HL-60 (cell line): ENCODE data around the gene USP48.
A peak's percentile ranks its signal among the peaks of the same experiment; 100 is the strongest.
"Not testable (repeated sequence)": the region's sequence is repeated elsewhere in the genome, so short reads cannot be mapped to it uniquely, and the experiment has no call there.

Experiments
- DNase-seq, 2 experiments: peaks; one replicate each; pipeline ENCODE4 v3.0.0-alpha.2; 2010 to 2020; ENCODE audit warnings: low read depth in 1 of 2, low spot score in 1 of 2
- H3K27ac ChIP-seq: fragments of 250-450 bp; sonication (Bioruptor Pico); replicated peaks from 2 replicates; pipeline ENCODE4 v1.5.1; 2020; ENCODE audit warnings: mild to moderate bottlenecking, moderate library complexity
- H3K27me3 ChIP-seq: fragments of 250-450 bp; sonication (Bioruptor Pico); 2 replicates; pipeline ENCODE4 v1.5.1; 2021; ENCODE audit warnings: mild to moderate bottlenecking, moderate library complexity; ENCODE audit not compliant: insufficient read depth, poor library complexity, severe bottlenecking
- H3K4me3 ChIP-seq: replicated peaks from 2 replicates; pipeline ENCODE4 v1.5.1; 2011; ENCODE audit warnings: mild to moderate bottlenecking, control low read depth, low read length; ENCODE audit not compliant: insufficient read depth
- GABPA ChIP-seq: IDR thresholded peaks from 2 replicates; pipeline ENCODE4 v1.6.1; 2012; ENCODE audit warnings: low read depth
- POLR2AphosphoS5 ChIP-seq: IDR thresholded peaks from 2 replicates; pipeline ENCODE4 v1.6.1; 2012; ENCODE audit warnings: low read depth
- SPI1 ChIP-seq: IDR thresholded peaks from 2 replicates; pipeline ENCODE4 v1.6.1; 2012; ENCODE audit warnings: low read depth, mild to moderate bottlenecking, borderline replicate concordance
- TF ChIP-seq, protein P1 (sequence below): IDR thresholded peaks from 2 replicates; pipeline ENCODE4 v1.6.1; 2012; ENCODE audit warnings: low read depth; ENCODE audit not compliant: insufficient replicate concordance
- TF ChIP-seq, protein P2 (sequence below): IDR thresholded peaks from one replicate; pipeline ENCODE4 v1.5.1; 2011; ENCODE audit warnings: low read length, control low read depth, inconsistent platforms; ENCODE audit not compliant: insufficient read depth

Gene USP48

DNA sequence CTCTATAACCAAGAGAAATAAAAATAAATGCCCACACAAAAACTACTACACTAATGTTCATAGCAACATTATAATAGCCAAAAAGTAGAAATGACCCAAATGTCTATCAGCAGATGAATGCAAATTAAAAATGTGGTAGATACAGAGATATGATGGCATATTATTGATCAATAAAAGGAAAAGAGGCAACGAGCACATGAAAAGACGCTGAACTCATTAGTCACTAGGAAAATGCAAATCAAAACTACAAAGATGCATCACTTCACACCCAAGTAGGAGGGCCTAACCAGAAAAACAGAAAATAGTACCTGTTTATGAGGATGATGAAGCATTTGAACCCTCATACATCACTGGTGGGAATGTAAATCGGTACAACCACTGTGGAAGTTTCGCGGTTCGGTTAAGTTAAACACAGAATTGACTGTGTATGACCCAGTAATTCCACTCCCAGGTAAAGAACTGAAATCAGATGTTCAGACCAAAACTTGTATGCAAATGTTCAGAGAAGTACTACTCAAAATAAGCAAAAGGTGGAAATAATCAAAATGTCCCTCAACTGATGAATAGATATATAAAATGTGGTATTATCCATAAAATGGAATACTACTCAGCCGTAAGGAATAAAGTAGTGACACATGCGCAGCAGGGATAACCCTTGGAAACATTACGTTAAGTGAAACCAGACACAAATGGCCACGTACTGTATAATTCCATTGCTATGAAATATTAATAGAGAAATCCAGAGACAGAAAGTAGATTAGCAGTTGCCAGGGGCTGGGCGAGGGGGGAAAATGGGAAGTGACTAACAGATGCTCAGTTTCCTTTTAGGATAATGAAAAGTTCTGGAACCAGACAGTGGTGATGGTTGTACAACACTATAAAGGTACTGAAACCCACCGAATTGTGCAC lies 3.1 kb downstream of the USP48 start:
- Histone ChIP-seq H3K27ac (0 out of 2 replicates have a peak overlapping the region, but pooled peaks have one; percentile 11), H3K27me3 (no peaks in the 10 kb centered on the region), H3K4me3 (no peak overlapping the region)
- TF ChIP-seq SPI1: peak; percentile 48; the same call in 1 of the 2 replicates
- no peak for TF ChIP-seq POLR2AphosphoS5
- no peak for DNase-seq

DNA sequence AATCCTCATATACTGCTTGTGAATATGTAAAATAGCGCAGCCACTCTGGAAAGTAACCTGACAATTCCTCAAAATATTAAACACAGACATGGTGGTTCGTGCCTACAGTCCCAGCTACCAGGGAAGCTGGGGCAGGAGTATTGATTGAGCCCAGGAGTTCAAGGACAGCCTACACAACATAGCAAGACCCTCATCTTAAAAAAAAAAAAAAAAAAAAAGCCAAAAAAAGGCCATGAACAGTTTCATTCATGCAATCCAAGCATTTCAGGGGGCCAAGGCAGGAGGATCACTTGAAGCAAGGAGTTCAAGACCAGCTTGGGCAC lies 4.6 kb downstream of the USP48 start:
- Histone ChIP-seq H3K4me3 (no peak overlapping the region), H3K27ac (no peak overlapping the region), H3K27me3 (no peaks in the 10 kb centered on the region)
- DNase-seq: no peak
- TF ChIP-seq POLR2AphosphoS5 (no peak), GABPA (no peak), SPI1 (no peak)
- TF ChIP-seq, protein P1, sequence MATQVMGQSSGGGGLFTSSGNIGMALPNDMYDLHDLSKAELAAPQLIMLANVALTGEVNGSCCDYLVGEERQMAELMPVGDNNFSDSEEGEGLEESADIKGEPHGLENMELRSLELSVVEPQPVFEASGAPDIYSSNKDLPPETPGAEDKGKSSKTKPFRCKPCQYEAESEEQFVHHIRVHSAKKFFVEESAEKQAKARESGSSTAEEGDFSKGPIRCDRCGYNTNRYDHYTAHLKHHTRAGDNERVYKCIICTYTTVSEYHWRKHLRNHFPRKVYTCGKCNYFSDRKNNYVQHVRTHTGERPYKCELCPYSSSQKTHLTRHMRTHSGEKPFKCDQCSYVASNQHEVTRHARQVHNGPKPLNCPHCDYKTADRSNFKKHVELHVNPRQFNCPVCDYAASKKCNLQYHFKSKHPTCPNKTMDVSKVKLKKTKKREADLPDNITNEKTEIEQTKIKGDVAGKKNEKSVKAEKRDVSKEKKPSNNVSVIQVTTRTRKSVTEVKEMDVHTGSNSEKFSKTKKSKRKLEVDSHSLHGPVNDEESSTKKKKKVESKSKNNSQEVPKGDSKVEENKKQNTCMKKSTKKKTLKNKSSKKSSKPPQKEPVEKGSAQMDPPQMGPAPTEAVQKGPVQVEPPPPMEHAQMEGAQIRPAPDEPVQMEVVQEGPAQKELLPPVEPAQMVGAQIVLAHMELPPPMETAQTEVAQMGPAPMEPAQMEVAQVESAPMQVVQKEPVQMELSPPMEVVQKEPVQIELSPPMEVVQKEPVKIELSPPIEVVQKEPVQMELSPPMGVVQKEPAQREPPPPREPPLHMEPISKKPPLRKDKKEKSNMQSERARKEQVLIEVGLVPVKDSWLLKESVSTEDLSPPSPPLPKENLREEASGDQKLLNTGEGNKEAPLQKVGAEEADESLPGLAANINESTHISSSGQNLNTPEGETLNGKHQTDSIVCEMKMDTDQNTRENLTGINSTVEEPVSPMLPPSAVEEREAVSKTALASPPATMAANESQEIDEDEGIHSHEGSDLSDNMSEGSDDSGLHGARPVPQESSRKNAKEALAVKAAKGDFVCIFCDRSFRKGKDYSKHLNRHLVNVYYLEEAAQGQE: no peak
- TF ChIP-seq, protein P2, sequence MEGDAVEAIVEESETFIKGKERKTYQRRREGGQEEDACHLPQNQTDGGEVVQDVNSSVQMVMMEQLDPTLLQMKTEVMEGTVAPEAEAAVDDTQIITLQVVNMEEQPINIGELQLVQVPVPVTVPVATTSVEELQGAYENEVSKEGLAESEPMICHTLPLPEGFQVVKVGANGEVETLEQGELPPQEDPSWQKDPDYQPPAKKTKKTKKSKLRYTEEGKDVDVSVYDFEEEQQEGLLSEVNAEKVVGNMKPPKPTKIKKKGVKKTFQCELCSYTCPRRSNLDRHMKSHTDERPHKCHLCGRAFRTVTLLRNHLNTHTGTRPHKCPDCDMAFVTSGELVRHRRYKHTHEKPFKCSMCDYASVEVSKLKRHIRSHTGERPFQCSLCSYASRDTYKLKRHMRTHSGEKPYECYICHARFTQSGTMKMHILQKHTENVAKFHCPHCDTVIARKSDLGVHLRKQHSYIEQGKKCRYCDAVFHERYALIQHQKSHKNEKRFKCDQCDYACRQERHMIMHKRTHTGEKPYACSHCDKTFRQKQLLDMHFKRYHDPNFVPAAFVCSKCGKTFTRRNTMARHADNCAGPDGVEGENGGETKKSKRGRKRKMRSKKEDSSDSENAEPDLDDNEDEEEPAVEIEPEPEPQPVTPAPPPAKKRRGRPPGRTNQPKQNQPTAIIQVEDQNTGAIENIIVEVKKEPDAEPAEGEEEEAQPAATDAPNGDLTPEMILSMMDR: no peak

DNA sequence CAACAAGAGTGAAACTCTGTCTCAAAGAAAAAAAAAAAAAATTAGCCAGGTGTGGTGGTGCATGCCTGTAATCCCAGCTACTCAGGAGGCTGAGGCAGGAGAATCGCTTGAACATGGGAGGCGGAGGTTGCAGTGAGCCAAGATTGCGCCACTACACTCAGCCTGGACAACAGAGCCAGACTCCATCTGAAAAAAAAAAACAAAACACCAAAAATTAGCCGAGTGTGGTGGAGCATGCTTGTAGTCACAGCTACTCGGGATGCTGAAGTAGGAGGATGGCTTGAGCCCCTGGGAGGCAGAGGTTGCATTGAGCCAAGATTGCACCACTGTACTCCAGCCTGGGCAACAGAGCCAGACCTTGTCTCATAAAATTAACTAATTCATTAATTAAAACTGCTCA lies 6.0 kb downstream of the USP48 start:
- not testable (repeated sequence) for H3K27ac ChIP-seq, DNase-seq, H3K27me3 ChIP-seq, H3K4me3 ChIP-seq

DNA sequence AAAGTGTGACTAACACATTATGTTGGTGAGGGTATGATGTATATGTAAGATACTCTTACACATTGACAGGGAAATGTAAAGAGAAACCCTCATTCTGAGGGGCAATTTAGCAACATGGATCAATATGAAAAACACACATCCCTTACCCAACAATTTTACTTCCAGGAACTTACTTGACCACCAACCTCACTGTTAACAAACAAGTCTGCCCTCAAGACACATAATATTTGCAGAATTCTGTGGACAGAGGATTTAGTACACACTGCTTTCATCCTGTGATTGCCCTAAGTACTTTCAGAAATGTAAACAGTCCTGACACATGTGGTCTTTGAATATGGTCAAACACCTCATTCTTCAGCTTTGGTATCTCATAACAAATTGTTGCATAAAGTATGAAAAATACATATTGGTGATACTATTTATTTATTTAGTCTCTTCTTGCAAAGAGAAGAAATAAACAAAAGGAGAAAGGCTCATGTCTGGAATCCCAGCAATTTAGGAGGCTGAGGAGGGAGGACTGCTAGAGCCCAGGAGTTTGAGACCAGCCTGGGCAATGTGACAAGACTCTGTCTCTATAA lies 6.9 kb downstream of the USP48 start:
- no peak for DNase-seq
- H3K4me3 ChIP-seq: no peak overlapping the region

More for the DNA sequence above, 6.9 kb downstream of the USP48 start:
- Histone ChIP-seq H3K27me3 (no peaks in the 10 kb centered on the region), H3K27ac (no peak overlapping the region)
- TF ChIP-seq SPI1: no peak
- TF ChIP-seq, protein P1: no peak
- no peak for TF ChIP-seq GABPA
- TF ChIP-seq, protein P2: no peak
- no peak for TF ChIP-seq POLR2AphosphoS5
